H9 (cell line): Measurements from ENCODE around the gene ENDOV. TPM values are rescaled to one million over a fixed set of nuclear protein-coding genes. Genes with fewer than 3 reads are reported as not detected.
A peak's percentile ranks its signal among the peaks of the same experiment; 100 is the strongest.

Experiments used
- DNase-seq: peaks from one replicate; pipeline ENCODE4 v3.0.0-alpha.2; 2017
- H2AFZ ChIP-seq: one replicate; pipeline ENCODE4 v1.6.1; 2013; ENCODE audit warnings: mild to moderate bottlenecking, low read length, control low read depth, moderate library complexity
- H2AK5ac ChIP-seq: 2 replicates; pipeline ENCODE4 v1.6.1; 2013; ENCODE audit warnings: low read length, control low read depth, mixed read lengths; ENCODE audit not compliant: insufficient read length
- H2BK120ac ChIP-seq: one replicate; pipeline ENCODE4 v1.6.1; 2013; ENCODE audit warnings: low read depth, mild to moderate bottlenecking, low read length, control low read depth, inconsistent platforms; ENCODE audit not compliant: poor library complexity, severe bottlenecking
- H2BK12ac ChIP-seq: 2 replicates; pipeline ENCODE4 v1.6.1; 2013; ENCODE audit warnings: low read length, control low read depth, mixed read lengths, low read depth; ENCODE audit not compliant: insufficient read length
- H2BK15ac ChIP-seq: 2 replicates; pipeline ENCODE4 v1.6.1; 2013; ENCODE audit warnings: low read depth, low read length, control low read depth
- H2BK20ac ChIP-seq: one replicate; pipeline ENCODE4 v1.6.1; 2013; ENCODE audit warnings: low read depth, mild to moderate bottlenecking, low read length, control low read depth, inconsistent platforms; ENCODE audit not compliant: poor library complexity, severe bottlenecking
- H2BK5ac ChIP-seq: 2 replicates; pipeline ENCODE4 v1.6.1; 2013; ENCODE audit warnings: low read length, control low read depth, mixed read lengths; ENCODE audit not compliant: insufficient read length
- H3K14ac ChIP-seq: 2 replicates; pipeline ENCODE4 v1.6.1; 2013; ENCODE audit warnings: low read length, control low read depth; ENCODE audit not compliant: insufficient read depth
- H3K18ac ChIP-seq: 2 replicates; pipeline ENCODE4 v1.6.1; 2013; ENCODE audit warnings: low read depth, mild to moderate bottlenecking, mixed read lengths, low read length, control low read depth; ENCODE audit not compliant: insufficient read length
- H3K23ac ChIP-seq: 2 replicates; pipeline ENCODE4 v1.6.1; 2013; ENCODE audit warnings: low read length, control low read depth, mixed read lengths, low read depth; ENCODE audit not compliant: insufficient read length
- H3K23me2 ChIP-seq: 2 replicates; pipeline ENCODE4 v1.6.1; 2013; ENCODE audit warnings: low read depth, mild to moderate bottlenecking, mixed read lengths, low read length, control low read depth; ENCODE audit not compliant: insufficient read length, poor library complexity, severe bottlenecking
- H3K27ac ChIP-seq: 2 replicates; pipeline ENCODE4 v1.5.1; 2013; ENCODE audit warnings: low read length, control low read depth, mixed read lengths, low read depth; ENCODE audit not compliant: insufficient read length
- H3K27me3 ChIP-seq: 2 replicates; pipeline ENCODE4 v1.6.1; 2013; ENCODE audit warnings: low read length, control low read depth, inconsistent platforms; ENCODE audit not compliant: insufficient read depth
- H3K4ac ChIP-seq: 2 replicates; pipeline ENCODE4 v1.6.1; 2013; ENCODE audit warnings: low read depth, mild to moderate bottlenecking, control low read depth, inconsistent platforms, low read length, moderate library complexity
- H3K4me1 ChIP-seq: 2 replicates; pipeline ENCODE4 v1.6.1; 2013; ENCODE audit warnings: low read length, control low read depth, inconsistent platforms; ENCODE audit not compliant: insufficient read depth
- H3K4me2 ChIP-seq: 2 replicates; pipeline ENCODE4 v1.6.1; 2013; ENCODE audit warnings: low read length, control low read depth, mixed read lengths; ENCODE audit not compliant: insufficient read length, insufficient read depth
- H3K56ac ChIP-seq: 2 replicates; pipeline ENCODE4 v1.6.1; 2013; ENCODE audit warnings: low read depth, mild to moderate bottlenecking, mixed read lengths, low read length, control low read depth; ENCODE audit not compliant: insufficient read length
- H3K79me1 ChIP-seq: 2 replicates; pipeline ENCODE4 v1.6.1; 2013; ENCODE audit warnings: low read depth, mild to moderate bottlenecking, moderate library complexity, low read length, control low read depth, inconsistent platforms; ENCODE audit not compliant: insufficient read depth, poor library complexity, severe bottlenecking
- H3K79me2 ChIP-seq: 2 replicates; pipeline ENCODE4 v1.6.1; 2013; ENCODE audit warnings: low read length, control low read depth, inconsistent platforms; ENCODE audit not compliant: insufficient read depth
- H3K9ac ChIP-seq: 2 replicates; pipeline ENCODE4 v1.6.1; 2013; ENCODE audit warnings: low read length, control low read depth, mixed read lengths; ENCODE audit not compliant: insufficient read length; ENCODE audit errors: extremely low read depth
- H3K9me3 ChIP-seq: one replicate; pipeline ENCODE4 v1.6.1; 2013; ENCODE audit warnings: low read depth, low read length, inconsistent platforms; ENCODE audit not compliant: control insufficient read depth
- H3T11ph ChIP-seq: one replicate; pipeline ENCODE4 v1.6.1; 2013; ENCODE audit warnings: mild to moderate bottlenecking, low read length, control low read depth, inconsistent platforms
- H4K20me1 ChIP-seq: one replicate; pipeline ENCODE4 v1.6.1; 2013; ENCODE audit not compliant: control insufficient read depth, insufficient read length, insufficient read depth
- H4K5ac ChIP-seq: 2 replicates; pipeline ENCODE4 v1.6.1; 2013; ENCODE audit warnings: low read depth, mild to moderate bottlenecking, mixed read lengths, low read length, control low read depth; ENCODE audit not compliant: insufficient read length
- H4K8ac ChIP-seq: replicated peaks from 2 replicates; pipeline ENCODE4 v1.6.1; 2013; ENCODE audit warnings: low read length, control low read depth, mixed read lengths, low read depth; ENCODE audit not compliant: insufficient read length
- H4K91ac ChIP-seq: 2 replicates; pipeline ENCODE4 v1.6.1; 2013; ENCODE audit warnings: low read depth, mild to moderate bottlenecking, moderate library complexity, mixed read lengths, low read length, control low read depth; ENCODE audit not compliant: insufficient read length
- H3K27ac Mint-ChIP-seq, 3 experiments: 2 replicates in 2 of 3; 3 replicates in 1 of 3; pipeline ENCODE4 v1.8.0; 2020 to 2021; ENCODE audit warnings: mixed read lengths in 3 of 3, mild to moderate bottlenecking in 1 of 3, moderate library complexity in 1 of 3
- H3K27me3 Mint-ChIP-seq: 2 replicates; pipeline ENCODE4 v1.8.0; 2021; ENCODE audit warnings: low read depth, mild to moderate bottlenecking, moderate library complexity, mixed read lengths
- H3K36me3 Mint-ChIP-seq, 3 experiments: 2 replicates in 2 of 3; 3 replicates in 1 of 3; pipeline ENCODE4 v1.8.0; 2020 to 2021; ENCODE audit warnings: low read depth in 3 of 3, mixed read lengths in 3 of 3; ENCODE audit not compliant: insufficient read depth in 1 of 3
- H3K4me1 Mint-ChIP-seq, 2 experiments: 2 replicates each; pipeline ENCODE4 v1.8.0; 2020; ENCODE audit warnings: mixed read lengths in 2 of 2
- H3K4me3 Mint-ChIP-seq, 2 experiments: 2 replicates in 1 of 2; 3 replicates in 1 of 2; pipeline ENCODE4 v1.8.0; 2020 to 2021; ENCODE audit warnings: mild to moderate bottlenecking in 2 of 2, mixed read lengths in 2 of 2, moderate library complexity in 1 of 2
- H3K9me3 Mint-ChIP-seq, 2 experiments: 2 replicates in 1 of 2; 3 replicates in 1 of 2; pipeline ENCODE4 v1.8.0; 2020; ENCODE audit warnings: mild to moderate bottlenecking in 2 of 2, mixed read lengths in 2 of 2, moderate library complexity in 1 of 2
- WGBS: extraction: QIAGEN DNeasy Blood & Tissue Kit; methylation state at CpG from one replicate; pipeline ENCODE4 v1.1.7; 2013; ENCODE audit warnings: missing lambda C conversion rate, low lambda C conversion rate, mixed read lengths; ENCODE audit not compliant: insufficient read length; ENCODE audit errors: extremely low coverage; 5-methylcytosine and 5-hydroxymethylcytosine counted together
- total RNA-seq: library from RNA; stranded (reverse); gene quantifications from 2 replicates; pipeline ENCODE4 v1.2.1, GENCODE V29; 2021
- TF ChIP-seq, protein P1 (sequence below): fragments of 200-600 bp; sonication (generic); conservative IDR thresholded peaks from 3 replicates; pipeline ENCODE4 v1.8.0; 2021; ENCODE audit warnings: antibody characterized with exemption, mild to moderate bottlenecking

ENDOV gene
- total RNA-seq, 1 experiment from 2014 or later, result 17.1 TPM

DNA sequence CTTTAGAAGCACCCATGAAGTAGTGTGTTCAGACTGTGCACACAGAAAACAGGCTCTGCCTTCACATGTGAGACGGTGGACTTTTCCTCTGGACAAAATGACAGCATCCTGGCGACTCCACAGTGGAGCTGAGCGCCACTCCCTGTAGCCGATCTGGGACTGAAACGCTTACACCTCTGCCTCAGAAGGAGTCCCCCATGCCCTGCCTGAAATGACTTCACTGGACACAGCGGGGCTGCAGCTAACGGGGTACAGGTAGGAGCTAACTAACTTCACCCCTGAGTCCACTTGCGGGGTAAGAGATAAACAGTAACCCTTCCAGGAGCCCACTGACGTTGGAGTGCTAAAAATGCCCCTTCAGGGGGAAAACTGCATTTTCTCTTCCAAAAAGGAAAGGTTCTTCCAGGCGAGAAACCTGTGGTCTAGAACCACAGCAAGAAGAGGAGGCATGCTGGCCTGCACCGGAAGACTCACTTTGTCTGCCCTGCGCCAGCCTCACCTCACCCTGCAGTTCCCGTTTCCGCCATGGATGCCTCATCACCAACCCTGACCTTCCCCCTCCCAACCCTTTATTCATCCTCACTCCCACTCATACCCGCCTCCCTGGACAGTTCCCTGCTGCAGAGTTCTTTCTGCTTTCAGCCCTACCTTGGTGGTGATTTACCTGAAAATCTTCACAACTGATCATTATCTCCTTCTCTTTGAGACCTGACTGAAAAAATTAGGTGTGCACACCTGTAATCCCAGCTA, 19.4 kb upstream of the ENDOV start:
- Histone ChIP-seq H4K20me1 (no peaks in the 10 kb centered on the region), H3K27ac (no peak overlapping the region), H3K14ac (no peak overlapping the region), H4K8ac (no peak overlapping the region), H3K4me2 (no peak overlapping the region), H2BK15ac (no peak overlapping the region), H3K4ac (no peak overlapping the region), H2BK120ac (no peak overlapping the region), H3T11ph (no peak overlapping the region), H3K79me1 (no peaks in the 10 kb centered on the region), H3K27me3 (no peaks in the 10 kb centered on the region), H2BK5ac (no peak overlapping the region), H2BK12ac (no peak overlapping the region), H2BK20ac (no peak overlapping the region), H3K9ac (no peak overlapping the region), H3K23me2 (no peaks in the 10 kb centered on the region), H4K5ac (no peak overlapping the region), H3K56ac (no peak overlapping the region), H4K91ac (no peak overlapping the region), H3K9me3 (no peaks in the 10 kb centered on the region), H2AFZ (no peak overlapping the region), H3K23ac (no peak overlapping the region), H2AK5ac (no peak overlapping the region), H3K18ac (no peak overlapping the region), H3K4me1 (no peaks in the 10 kb centered on the region), H3K79me2 (no peaks in the 10 kb centered on the region)
- Mint-ChIP-seq H3K4me1 (peaks cover 28 to 45% of the 10 kb centered on the region in 2 experiments), H3K27ac (no peak overlapping the region), H3K36me3 (peaks cover 0 to 26% (median 10%) of the 10 kb centered on the region in 3 experiments; a peak in 4 of 7 replicates), H3K4me3 (no peak overlapping the region), H3K27me3 (peaks cover 3% of the 10 kb centered on the region), H3K9me3 (no peaks in the 10 kb centered on the region)
- peak; percentile 59 for DNase-seq
- WGBS, result no CpG with 5 or more reads among the region's 15 CpGs
- TF ChIP-seq, protein P1, sequence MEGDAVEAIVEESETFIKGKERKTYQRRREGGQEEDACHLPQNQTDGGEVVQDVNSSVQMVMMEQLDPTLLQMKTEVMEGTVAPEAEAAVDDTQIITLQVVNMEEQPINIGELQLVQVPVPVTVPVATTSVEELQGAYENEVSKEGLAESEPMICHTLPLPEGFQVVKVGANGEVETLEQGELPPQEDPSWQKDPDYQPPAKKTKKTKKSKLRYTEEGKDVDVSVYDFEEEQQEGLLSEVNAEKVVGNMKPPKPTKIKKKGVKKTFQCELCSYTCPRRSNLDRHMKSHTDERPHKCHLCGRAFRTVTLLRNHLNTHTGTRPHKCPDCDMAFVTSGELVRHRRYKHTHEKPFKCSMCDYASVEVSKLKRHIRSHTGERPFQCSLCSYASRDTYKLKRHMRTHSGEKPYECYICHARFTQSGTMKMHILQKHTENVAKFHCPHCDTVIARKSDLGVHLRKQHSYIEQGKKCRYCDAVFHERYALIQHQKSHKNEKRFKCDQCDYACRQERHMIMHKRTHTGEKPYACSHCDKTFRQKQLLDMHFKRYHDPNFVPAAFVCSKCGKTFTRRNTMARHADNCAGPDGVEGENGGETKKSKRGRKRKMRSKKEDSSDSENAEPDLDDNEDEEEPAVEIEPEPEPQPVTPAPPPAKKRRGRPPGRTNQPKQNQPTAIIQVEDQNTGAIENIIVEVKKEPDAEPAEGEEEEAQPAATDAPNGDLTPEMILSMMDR, result no peak
